B cell (primary cell): ENCODE measurements around the gene ZNF428. TPM values are rescaled to one million over a fixed set of nuclear protein-coding genes. Genes with fewer than 3 reads are reported as not detected.

ENCODE experiments used
- ATAC-seq: fragments of 200-7000 bp; cut with Tn5 transposase; one replicate; pipeline ENCODE4 v1.10.0; 2021; ENCODE audit warnings: low read depth, mild to moderate bottlenecking, moderate number of reproducible peaks, moderate library complexity
- CTCF ChIA-PET: fragments of 350-600 bp; sonication (Branson Sonifier 250); formaldehyde crosslinking; loops from one replicate; lab custom pipeline; 2021; ENCODE audit warnings: antibody characterized with exemption, inconsistent platforms; lab: Charles Lee
- POLR2A ChIA-PET: fragments of 350-600 bp; sonication (Branson Sonifier 250); formaldehyde crosslinking; loops from one replicate; lab custom pipeline; 2021; ENCODE audit warnings: antibody characterized with exemption; lab: Charles Lee
- DNase-seq: peaks from one replicate; pipeline ENCODE4 v3.0.0; 2013
- H2AFZ ChIP-seq: 2 replicates; pipeline ENCODE4 v1.6.1; 2012; ENCODE audit warnings: mild to moderate bottlenecking, low read depth, low read length; ENCODE audit not compliant: insufficient read depth, poor library complexity, severe bottlenecking
- H3K27ac ChIP-seq, 2 donors: 1 replicate in 1 of 2; 2 replicates in 1 of 2; pipeline ENCODE4 v1.5.1; 2012 to 2013; ENCODE audit warnings: low read length in 2 of 2, mild to moderate bottlenecking in 2 of 2, moderate library complexity in 1 of 2
- H3K27me3 ChIP-seq, 4 experiments: fragments of 200-600 bp in 1 of 4; sonication (generic) in 1 of 4; replicated peaks in 1 of 4; 1 replicate in 2 of 4; 2 replicates in 2 of 4; pipeline versions ENCODE4 v1.6.1 to v1.7.0; 2013 to 2016; ENCODE audit warnings: low read length in 3 of 4, mild to moderate bottlenecking in 2 of 4, mixed read lengths in 1 of 4, moderate library complexity in 1 of 4; ENCODE audit not compliant: insufficient read depth in 4 of 4, control insufficient read depth in 3 of 4; ENCODE audit errors: control extremely low read depth in 1 of 4
- H3K36me3 ChIP-seq, 2 experiments: replicated peaks in 1 of 2; 1 replicate in 1 of 2; 2 replicates in 1 of 2; pipeline versions ENCODE4 v1.6.1 to v1.7.1; 2013; ENCODE audit warnings: low read length in 1 of 2; ENCODE audit not compliant: insufficient read depth in 2 of 2, control insufficient read depth in 1 of 2; ENCODE audit errors: control extremely low read depth in 1 of 2, extremely low read depth in 1 of 2
- H3K4me1 ChIP-seq, 2 donors: fragments of 200-600 bp in 1 of 2; sonication (generic) in 1 of 2; 1 replicate in 1 of 2; 2 replicates in 1 of 2; pipeline versions ENCODE4 v1.5.1 to v1.6.1; 2013 to 2017; ENCODE audit warnings: low read length in 2 of 2; ENCODE audit not compliant: control insufficient read depth in 2 of 2, insufficient read depth in 2 of 2
- H3K4me2 ChIP-seq: replicated peaks from 2 replicates; pipeline ENCODE3; 2012; ENCODE audit warnings: mild to moderate bottlenecking, low read depth, low read length; ENCODE audit not compliant: poor library complexity, severe bottlenecking
- H3K4me3 ChIP-seq, 5 experiments: fragments of 200-600 bp in 1 of 5; sonication (generic) in 1 of 5; 1 replicate in 3 of 5; 2 replicates in 2 of 5; pipeline versions ENCODE4 v1.5.1 to v1.7.0; 2011 to 2016; ENCODE audit warnings: low read length in 4 of 5, mild to moderate bottlenecking in 4 of 5, low read depth in 2 of 5, control low read depth in 1 of 5, moderate library complexity in 1 of 5; ENCODE audit not compliant: insufficient read depth in 1 of 5; ENCODE audit errors: control extremely low read depth in 1 of 5, extremely low read depth in 1 of 5
- H3K79me2 ChIP-seq: fragments of 200-600 bp; sonication (generic); one replicate; pipeline ENCODE4 v1.6.0; 2016; ENCODE audit warnings: low read length; ENCODE audit not compliant: control insufficient read depth, insufficient read depth
- H3K9ac ChIP-seq: fragments of 200-600 bp; sonication (generic); 2 replicates; pipeline ENCODE4 v1.6.1; 2017; ENCODE audit warnings: mild to moderate bottlenecking, low read length, moderate library complexity
- H3K9me3 ChIP-seq, 3 donors: one replicate each; pipeline versions ENCODE4 v1.6.1 to v1.7.1; 2013; ENCODE audit warnings: low read length in 2 of 3; ENCODE audit not compliant: control insufficient read depth in 2 of 3, insufficient read depth in 1 of 3; ENCODE audit errors: control extremely low read depth in 1 of 3
- H4K20me1 ChIP-seq: 2 replicates; pipeline ENCODE4 v1.6.0; 2012; ENCODE audit warnings: mild to moderate bottlenecking, low read length; ENCODE audit not compliant: insufficient read depth, control insufficient read depth, poor library complexity, severe bottlenecking
- H3K27ac Mint-ChIP-seq: one replicate; pipeline ENCODE4 v1.8.0; 2021; ENCODE audit warnings: mixed read lengths
- H3K27me3 Mint-ChIP-seq: one replicate; pipeline ENCODE4 v1.8.0; 2021; ENCODE audit warnings: mixed read lengths
- H3K4me1 Mint-ChIP-seq: one replicate; pipeline ENCODE4 v1.8.0; 2021; ENCODE audit warnings: mixed read lengths
- H3K4me3 Mint-ChIP-seq: one replicate; pipeline ENCODE4 v1.8.0; 2021; ENCODE audit warnings: mixed read lengths
- H3K9me3 Mint-ChIP-seq: one replicate; pipeline ENCODE4 v1.8.0; 2022; ENCODE audit warnings: mixed read lengths; ENCODE audit not compliant: insufficient read depth
- EZH2 ChIP-seq: IDR thresholded peaks from 2 replicates; pipeline ENCODE4 v1.6.1; 2012; ENCODE audit warnings: borderline replicate concordance, low read depth, mild to moderate bottlenecking, moderate library complexity, low read length; ENCODE audit not compliant: insufficient read depth, poor library complexity, severe bottlenecking
- WGBS: methylation state at CpG from one replicate; pipeline ENCODE4 v1.1.5; 2013; ENCODE audit warnings: missing lambda C conversion rate; ENCODE audit not compliant: insufficient coverage; 5-methylcytosine and 5-hydroxymethylcytosine counted together
- intact Hi-C: fragments of 100-400 bp; cut with micrococcal nuclease; formaldehyde crosslinking; loops from one replicate; pipeline ENCODE4 v1.10.0; 2022
- polyA plus RNA-seq: library from polyadenylated mRNA; depleted of rRNA; stranded (reverse); fragments of >200 nt; gene quantifications from 2 replicates; pipeline ENCODE4 v1.2.3, GENCODE V29; 2012
- total RNA-seq, 2 donors: library from RNA; stranded (reverse); fragments of 120-200 nt in 1 of 2; gene quantifications; 1 replicate in 1 of 2; 2 replicates in 1 of 2; pipeline versions ENCODE4 v1.2.3 to v1.2.4, GENCODE V29; 2013 to 2022
- TF ChIP-seq, protein P1 (sequence below): fragments of 200-600 bp; IDR thresholded peaks from one replicate; pipeline ENCODE4 v1.8.0; 2022; ENCODE audit warnings: antibody characterized with exemption, mild to moderate bottlenecking

Gene ZNF428
- total and polyA plus RNA-seq, 2 donors (not counting 1 experiment from before 2014, with no cell fraction given) = 16.9 to 19.7 TPM

GRCh38 chr19:43611788-43612187 lies 7.6 kb downstream of the ZNF428 start, which contains the start of gene SRRM5:
SRRM5 (plus strand) TSS chr19:43612088; CDS start chr19:43612122, 34 bp downstream.
- Histone ChIP-seq H3K4me3 (no peak within 1 kb of the TSS), H2AFZ (no peak within 1 kb of the TSS), H3K9ac (no peak within 1 kb of the TSS), H3K4me1 (peaks cover 3 to 8% of the 10 kb centered on the region in 2 donors), H3K27me3 (no peaks in the 10 kb centered on the region), H3K36me3 (peaks cover 0 to 26% of the 10 kb centered on the region in 2 experiments), H3K79me2 (peaks cover 36% of the 10 kb centered on the region), H3K9me3 (no peaks in the 10 kb centered on the region), H3K4me2 (no peak within 1 kb of the TSS), H4K20me1 (peaks cover 6% of the 10 kb centered on the region), H3K27ac (no peak within 1 kb of the TSS)
- TF ChIP-seq EZH2 = no peak
- TF ChIP-seq, protein P1, sequence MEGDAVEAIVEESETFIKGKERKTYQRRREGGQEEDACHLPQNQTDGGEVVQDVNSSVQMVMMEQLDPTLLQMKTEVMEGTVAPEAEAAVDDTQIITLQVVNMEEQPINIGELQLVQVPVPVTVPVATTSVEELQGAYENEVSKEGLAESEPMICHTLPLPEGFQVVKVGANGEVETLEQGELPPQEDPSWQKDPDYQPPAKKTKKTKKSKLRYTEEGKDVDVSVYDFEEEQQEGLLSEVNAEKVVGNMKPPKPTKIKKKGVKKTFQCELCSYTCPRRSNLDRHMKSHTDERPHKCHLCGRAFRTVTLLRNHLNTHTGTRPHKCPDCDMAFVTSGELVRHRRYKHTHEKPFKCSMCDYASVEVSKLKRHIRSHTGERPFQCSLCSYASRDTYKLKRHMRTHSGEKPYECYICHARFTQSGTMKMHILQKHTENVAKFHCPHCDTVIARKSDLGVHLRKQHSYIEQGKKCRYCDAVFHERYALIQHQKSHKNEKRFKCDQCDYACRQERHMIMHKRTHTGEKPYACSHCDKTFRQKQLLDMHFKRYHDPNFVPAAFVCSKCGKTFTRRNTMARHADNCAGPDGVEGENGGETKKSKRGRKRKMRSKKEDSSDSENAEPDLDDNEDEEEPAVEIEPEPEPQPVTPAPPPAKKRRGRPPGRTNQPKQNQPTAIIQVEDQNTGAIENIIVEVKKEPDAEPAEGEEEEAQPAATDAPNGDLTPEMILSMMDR = no peak
- POLR2A ChIA-PET = no interaction called here
- Mint-ChIP-seq H3K4me3 (no peak within 1 kb of the TSS), H3K27me3 (no peaks in the 10 kb centered on the region), H3K4me1 (peaks cover 6% of the 10 kb centered on the region), H3K9me3 (no peaks in the 10 kb centered on the region), H3K27ac (no peak within 1 kb of the TSS)
- intact Hi-C loops = no loop called here
- CTCF ChIA-PET = no interaction called here
- DNase-seq (no peak), ATAC-seq (no peak)
- WGBS = 98% methylated on average over 3 of the region's 3 CpGs

DNA sequence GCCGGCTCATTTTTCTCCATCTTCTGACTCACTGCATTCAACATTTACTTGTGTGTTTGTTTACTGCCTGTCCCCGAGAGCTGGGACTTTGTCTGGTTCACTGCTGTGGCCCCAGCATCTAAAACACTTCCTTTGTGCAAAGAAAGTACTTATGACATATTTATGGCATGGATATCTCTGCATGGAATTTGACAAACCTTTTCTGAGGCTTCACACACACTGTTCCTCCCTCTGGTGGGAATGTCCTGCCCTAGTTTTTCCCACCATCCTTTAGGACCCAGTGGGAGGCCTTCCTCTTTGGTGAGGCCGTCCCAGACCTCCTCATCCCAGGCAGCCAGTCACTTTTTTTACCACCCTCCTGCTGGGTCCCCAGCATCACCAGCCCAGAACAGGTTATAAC lies 8.9 kb downstream of the ZNF428 start:
- Mint-ChIP-seq H3K4me3 (no peak overlapping the region), H3K27me3 (no peaks in the 10 kb centered on the region), H3K27ac (no peak overlapping the region), H3K9me3 (no peaks in the 10 kb centered on the region), H3K4me1 (peaks cover 4% of the 10 kb centered on the region)
- Histone ChIP-seq H3K4me1 (peaks cover 3 to 8% of the 10 kb centered on the region in 2 donors), H3K79me2 (peaks cover 32% of the 10 kb centered on the region), H3K4me3 (no peak overlapping the region), H3K27ac (no peak overlapping the region), H3K9ac (no peak overlapping the region), H3K27me3 (no peaks in the 10 kb centered on the region), H4K20me1 (peaks cover 6% of the 10 kb centered on the region), H3K9me3 (no peaks in the 10 kb centered on the region), H3K36me3 (peaks cover 0 to 26% of the 10 kb centered on the region in 2 experiments), H2AFZ (no peak overlapping the region), H3K4me2 (no peak overlapping the region)
- no peak for TF ChIP-seq EZH2
- TF ChIP-seq, protein P1 = no peak
- ATAC-seq = no peak
- intact Hi-C loops = no loop called here
- DNase-seq = no peak
- POLR2A ChIA-PET = interaction anchor here (0.6 kb wide), 1 partner anchor 132 kb away, joined by 3 read pairs; no protein-coding TSS in a partner anchor
- CTCF ChIA-PET = no interaction called here
- WGBS = 100% methylated on average over 2 of the region's 3 CpGs
